Body of pancreas (tissue), 4 donors: Measurements from ENCODE around the gene ECM2. TPM values are rescaled to one million over a fixed set of nuclear protein-coding genes. Genes with fewer than 3 reads are reported as not detected.

Experiments used
- ATAC-seq: fragments of 150-250 bp; one replicate; pipeline ENCODE4 v1.9.1; 2016
- DNase-seq, 4 donors: peaks; one replicate each; pipeline ENCODE4 v3.0.0-alpha.2; 2019
- H3K27ac ChIP-seq, 4 donors: fragments of 200-600 bp; sonication (generic); 1 replicate in 3 of 4; 2 replicates in 1 of 4; pipeline versions ENCODE4 v1.5.1 to v1.6.1; 2016 to 2019; ENCODE audit warnings: mild to moderate bottlenecking in 1 of 4, mixed read lengths in 1 of 4, moderate library complexity in 1 of 4
- H3K27me3 ChIP-seq, 2 donors: fragments of 200-600 bp; sonication (generic); one replicate each; pipeline ENCODE4 v1.6.0; 2016; ENCODE audit warnings: mild to moderate bottlenecking in 1 of 2
- H3K36me3 ChIP-seq, 2 donors: fragments of 200-600 bp; sonication (generic); replicated peaks in 1 of 2; 2 replicates each; pipeline ENCODE4 v1.5.1; 2016; ENCODE audit warnings: low read depth in 2 of 2; ENCODE audit not compliant: insufficient read depth in 1 of 2
- H3K4me1 ChIP-seq: fragments of 200-600 bp; sonication (generic); one replicate; pipeline ENCODE4 v1.6.0; 2016
- H3K4me3 ChIP-seq, 2 donors: fragments of 200-600 bp; sonication (generic); 1 replicate in 1 of 2; 2 replicates in 1 of 2; pipeline ENCODE4 v1.5.1; 2016 to 2019
- H3K9me3 ChIP-seq, 3 donors: fragments of 200-600 bp; sonication (generic); 1 replicate in 2 of 3; 2 replicates in 1 of 3; pipeline ENCODE4 v1.5.1; 2016
- POLR2A ChIP-seq, 3 donors: fragments of 450-650 bp; IDR thresholded peaks; one replicate each; pipeline ENCODE4 v1.6.1; 2016; ENCODE audit warnings: antibody characterized with exemption in 3 of 3, mild to moderate bottlenecking in 2 of 3
- WGBS, 2 donors: methylation state at CpG; one replicate each; pipeline ENCODE4 v1.1.5; 2017; 5-methylcytosine and 5-hydroxymethylcytosine counted together
- intact Hi-C: fragments of 100-400 bp; cut with DNase I; formaldehyde crosslinking; loops from one replicate; pipeline ENCODE4 v1.15.1; 2023
- total RNA-seq, 2 donors: library from RNA; depleted of rRNA; stranded (reverse); fragments of >200 nt; gene quantifications; one replicate each; pipeline ENCODE4 v1.1.0, GENCODE V29; 2016
- TF ChIP-seq, protein P1 (sequence below), 7 experiments: fragments of 450-650 bp in 4 of 7; fragments of 200-600 bp in 3 of 7; sonication (generic) in 3 of 7; IDR thresholded peaks; one replicate each; pipeline ENCODE4 v1.5.1; 2016 to 2019; ENCODE audit warnings: antibody characterized with exemption in 7 of 7

Gene ECM2
- total RNA-seq, 2 donors from 2014 or later, result 6.5 to 8.2 TPM

GRCh38 chr9:92527832-92528521 lies 7.8 kb downstream of the ECM2 start:
- Histone ChIP-seq H3K27ac (no peak overlapping the region), H3K4me3 (no peak overlapping the region), H3K9me3 (no peaks in the 10 kb centered on the region), H3K27me3 (no peaks in the 10 kb centered on the region), H3K4me1 (no peaks in the 10 kb centered on the region), H3K36me3 (no peaks in the 10 kb centered on the region)
- no peak for DNase-seq
- ATAC-seq, result no peak
- 91 to 94% methylated on average over 4 of the region's 4 CpGs for WGBS, 2 donors
- no peak for TF ChIP-seq POLR2A (IDR thresholded peaks at IDR 0.05)
- TF ChIP-seq, protein P1, sequence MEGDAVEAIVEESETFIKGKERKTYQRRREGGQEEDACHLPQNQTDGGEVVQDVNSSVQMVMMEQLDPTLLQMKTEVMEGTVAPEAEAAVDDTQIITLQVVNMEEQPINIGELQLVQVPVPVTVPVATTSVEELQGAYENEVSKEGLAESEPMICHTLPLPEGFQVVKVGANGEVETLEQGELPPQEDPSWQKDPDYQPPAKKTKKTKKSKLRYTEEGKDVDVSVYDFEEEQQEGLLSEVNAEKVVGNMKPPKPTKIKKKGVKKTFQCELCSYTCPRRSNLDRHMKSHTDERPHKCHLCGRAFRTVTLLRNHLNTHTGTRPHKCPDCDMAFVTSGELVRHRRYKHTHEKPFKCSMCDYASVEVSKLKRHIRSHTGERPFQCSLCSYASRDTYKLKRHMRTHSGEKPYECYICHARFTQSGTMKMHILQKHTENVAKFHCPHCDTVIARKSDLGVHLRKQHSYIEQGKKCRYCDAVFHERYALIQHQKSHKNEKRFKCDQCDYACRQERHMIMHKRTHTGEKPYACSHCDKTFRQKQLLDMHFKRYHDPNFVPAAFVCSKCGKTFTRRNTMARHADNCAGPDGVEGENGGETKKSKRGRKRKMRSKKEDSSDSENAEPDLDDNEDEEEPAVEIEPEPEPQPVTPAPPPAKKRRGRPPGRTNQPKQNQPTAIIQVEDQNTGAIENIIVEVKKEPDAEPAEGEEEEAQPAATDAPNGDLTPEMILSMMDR (IDR thresholded peaks at IDR 0.05), result no peak
- intact Hi-C loops, result no loop called here

DNA sequence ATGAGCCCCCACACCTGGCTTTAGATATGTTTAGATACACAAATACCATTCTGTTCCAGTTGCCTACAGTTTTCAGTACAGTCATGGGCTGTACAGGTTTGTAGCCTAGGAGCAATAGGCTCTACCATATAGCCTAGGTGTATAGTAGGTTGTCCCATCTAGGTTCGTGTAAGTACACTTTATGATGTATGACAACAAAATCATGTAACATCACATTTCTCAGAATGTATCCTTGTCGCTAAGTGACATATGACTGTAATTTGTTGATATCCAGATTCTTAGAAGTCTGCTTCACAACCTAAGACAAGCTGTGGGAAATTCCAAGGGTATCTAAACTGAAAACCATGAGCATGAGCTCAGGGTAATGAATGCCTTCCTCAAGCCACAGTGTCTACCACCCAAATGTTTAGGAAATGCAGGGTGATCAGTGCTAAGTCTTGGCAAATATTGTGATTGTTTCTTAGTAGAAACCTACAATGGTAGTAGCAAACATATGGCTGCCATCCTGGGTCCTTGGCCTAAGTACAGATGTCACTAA lies 8.4 kb downstream of the ECM2 start:
- WGBS, 2 donors, result 80 to 86% methylated on average over 2 of the region's 2 CpGs
- H3K4me3 ChIP-seq, result no peak overlapping the region
- ATAC-seq, result no peak
- no peaks in the 10 kb centered on the region for H3K36me3 ChIP-seq
- H3K4me1 ChIP-seq, result no peaks in the 10 kb centered on the region
- intact Hi-C loops, result no loop called here
- H3K27ac ChIP-seq, result no peak overlapping the region
- TF ChIP-seq, protein P1 (IDR thresholded peaks at IDR 0.05), result no peak
- TF ChIP-seq POLR2A (IDR thresholded peaks at IDR 0.05), result no peak
- H3K9me3 ChIP-seq, result no peaks in the 10 kb centered on the region
- no peaks in the 10 kb centered on the region for H3K27me3 ChIP-seq
- DNase-seq, result no peak

DNA sequence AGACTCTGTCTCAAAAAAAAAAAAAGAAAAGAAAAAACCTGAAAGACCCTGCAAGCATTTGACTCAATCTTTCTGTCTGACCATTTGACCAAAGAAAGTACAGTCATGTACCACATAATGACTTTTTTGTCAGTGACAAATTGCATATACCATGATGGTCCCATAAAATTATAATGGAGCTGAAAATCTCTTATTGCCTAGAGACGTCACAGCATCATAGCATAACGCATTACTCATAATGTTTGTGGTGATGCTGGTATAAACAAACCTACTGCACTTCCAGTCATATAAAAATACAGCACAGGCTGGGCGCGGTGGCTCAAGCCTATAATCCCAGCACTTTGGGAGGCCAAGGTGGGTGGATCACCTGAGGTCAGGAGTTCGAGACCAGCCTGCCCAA lies 10.5 kb downstream of the ECM2 start:
- Histone ChIP-seq H3K9me3 (no peaks in the 10 kb centered on the region), H3K27ac (no peak overlapping the region), H3K4me1 (no peaks in the 10 kb centered on the region), H3K36me3 (no peaks in the 10 kb centered on the region), H3K4me3 (no peak overlapping the region), H3K27me3 (no peaks in the 10 kb centered on the region)
- intact Hi-C loops, result no loop called here
- DNase-seq, result no peak
- TF ChIP-seq, protein P1 (IDR thresholded peaks at IDR 0.05), result no peak
- no peak for ATAC-seq
- WGBS, 2 donors, result 93 to 95% methylated on average over 5 of the region's 5 CpGs

DNA sequence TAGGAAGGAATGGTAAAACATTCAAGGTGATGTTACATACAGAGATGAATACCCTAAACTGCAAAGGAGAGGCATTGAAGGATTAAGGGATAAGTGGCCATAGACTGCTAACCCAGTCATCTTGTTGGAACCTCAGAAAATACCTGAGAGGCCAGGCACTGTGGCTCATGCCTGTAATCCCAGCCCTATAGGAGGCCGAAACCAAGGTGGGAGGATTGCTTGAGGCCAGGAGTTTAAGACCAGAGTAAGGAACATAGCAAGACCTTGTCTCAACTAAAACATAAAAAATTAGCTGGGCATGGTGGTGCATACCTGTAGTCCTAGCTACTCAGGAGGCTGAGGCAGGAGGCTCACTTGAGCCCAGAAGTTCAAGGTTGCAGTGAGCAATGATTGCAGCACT lies 10.9 kb downstream of the ECM2 start:
- Histone ChIP-seq H3K9me3 (no peaks in the 10 kb centered on the region), H3K36me3 (no peaks in the 10 kb centered on the region), H3K4me1 (no peaks in the 10 kb centered on the region), H3K27ac (no peak overlapping the region), H3K27me3 (no peaks in the 10 kb centered on the region), H3K4me3 (no peak overlapping the region)
- ATAC-seq (no peak), DNase-seq (no peak)
- TF ChIP-seq, protein P1 (IDR thresholded peaks at IDR 0.05), result no peak
- no peak for TF ChIP-seq POLR2A (IDR thresholded peaks at IDR 0.05)
- WGBS, 2 donors, result 92 to 100% methylated on average over 1 of the region's 1 CpG
- intact Hi-C loops, result no loop called here
